ENCODE results near the gene PHKG2. TPM values are rescaled to one million over a fixed set of nuclear protein-coding genes. Genes with fewer than 3 reads are reported as not detected.

The PHKG2 gene
- total RNA-seq, 1 donor from 2014 or later: 53.5 TPM

DNA sequence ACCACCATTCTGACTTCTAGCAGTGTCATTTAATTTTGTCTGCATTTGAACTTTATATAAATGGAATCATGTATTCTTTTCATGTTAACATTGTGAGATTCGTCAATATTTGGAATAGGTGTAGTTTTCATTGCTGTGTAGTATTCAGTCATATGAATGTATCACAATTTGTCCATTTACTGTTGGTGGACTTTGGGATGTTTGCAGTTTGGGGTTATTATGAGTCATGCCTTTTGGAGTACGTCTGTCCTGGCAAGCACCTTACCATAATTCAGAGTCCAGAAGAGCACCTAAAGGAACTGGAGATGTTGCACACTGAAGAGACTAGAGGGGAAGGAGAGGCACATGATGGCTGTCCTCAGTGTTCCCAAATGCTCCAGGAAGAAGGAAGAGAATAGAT is 3.1 kb upstream of the PHKG2 start:
- Mint-ChIP-seq H3K27me3 (no peaks in the 10 kb centered on the region), H3K36me3 (ENCODE audit: insufficient read depth) (peaks cover 15% of the 10 kb centered on the region), H3K4me1 (ENCODE audit: low read depth) (peaks cover 24% of the 10 kb centered on the region), H3K4me3 (ENCODE audit: low read depth) (no peak overlapping the region), H3K27ac (no peak overlapping the region), H3K9me3 (ENCODE audit: low read depth) (no peaks in the 10 kb centered on the region)
- no peak for DNase-seq (ENCODE audit: low spot score, unreplicated experiment)
- TF ChIP-seq CTCF (IDR thresholded peaks at IDR 0.05; ENCODE audit: unreplicated experiment): no peak

- Mint-ChIP-seq H3K27ac (peak overlapping the region; percentile 89), H3K4me1 (ENCODE audit: low read depth) (peaks cover 14% of the 10 kb centered on the region), H3K27me3 (no peaks in the 10 kb centered on the region), H3K36me3 (ENCODE audit: insufficient read depth) (peaks cover 12% of the 10 kb centered on the region), H3K9me3 (ENCODE audit: low read depth) (no peaks in the 10 kb centered on the region), H3K4me3 (ENCODE audit: low read depth) (no peak overlapping the region)
- no peak for DNase-seq (ENCODE audit: low spot score, unreplicated experiment)
- no peak for TF ChIP-seq CTCF (IDR thresholded peaks at IDR 0.05; ENCODE audit: unreplicated experiment)
Measured at GRCh38 chr16:30746638-30747175, 1.5 kb upstream of the PHKG2 start.

GRCh38 chr16:30747331-30747730 is 894 bp upstream of the PHKG2 start:
- no peaks in the 10 kb centered on the region for H3K27me3 Mint-ChIP-seq
- H3K9me3 Mint-ChIP-seq (ENCODE audit: low read depth): no peaks in the 10 kb centered on the region
- H3K36me3 Mint-ChIP-seq (ENCODE audit: insufficient read depth): peaks cover 12% of the 10 kb centered on the region
- no peak for DNase-seq (ENCODE audit: low spot score, unreplicated experiment)
- H3K4me3 Mint-ChIP-seq (ENCODE audit: low read depth): peak overlapping the region; percentile 94
- H3K4me1 Mint-ChIP-seq (ENCODE audit: low read depth): peaks cover 14% of the 10 kb centered on the region
- H3K27ac Mint-ChIP-seq: peak overlapping the region; percentile 89
- TF ChIP-seq CTCF (IDR thresholded peaks at IDR 0.05; ENCODE audit: unreplicated experiment): no peak

- DNase-seq (ENCODE audit: low spot score, unreplicated experiment): no peak
- H3K27me3 Mint-ChIP-seq: no peaks in the 10 kb centered on the region
- no peak for TF ChIP-seq CTCF (IDR thresholded peaks at IDR 0.05; ENCODE audit: unreplicated experiment)
- H3K36me3 Mint-ChIP-seq (ENCODE audit: insufficient read depth): peaks cover 7% of the 10 kb centered on the region
- peaks cover 14% of the 10 kb centered on the region for H3K4me1 Mint-ChIP-seq (ENCODE audit: low read depth)
- H3K9me3 Mint-ChIP-seq (ENCODE audit: low read depth): no peaks in the 10 kb centered on the region
- H3K27ac Mint-ChIP-seq: peak overlapping the region; percentile 97
- peak overlapping the region; percentile 94 for H3K4me3 Mint-ChIP-seq (ENCODE audit: low read depth)
Measured at GRCh38 chr16:30748634-30749445, 615 bp downstream of the PHKG2 start.

DNA sequence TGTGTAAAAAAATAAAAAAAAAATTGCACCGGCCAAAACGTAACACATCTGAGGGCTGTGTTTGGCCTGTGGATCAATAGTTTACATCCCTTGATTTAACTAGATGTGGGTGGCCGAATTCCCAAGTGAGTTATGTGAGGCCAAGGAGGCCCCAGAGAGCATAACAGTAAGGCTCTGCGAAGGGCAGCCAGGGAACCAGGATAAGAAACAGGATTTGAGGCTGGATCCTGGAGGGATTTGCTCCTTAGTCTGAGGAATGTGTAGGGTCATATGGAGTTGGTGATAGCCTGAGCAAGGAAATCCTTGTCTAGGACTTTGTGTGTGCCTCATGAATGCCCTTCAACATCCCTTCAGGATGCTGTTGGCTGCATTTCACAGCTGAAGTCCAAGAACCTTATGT is 2.0 kb downstream of the PHKG2 start:
- no peak overlapping the region for H3K27ac Mint-ChIP-seq
- H3K36me3 Mint-ChIP-seq (ENCODE audit: insufficient read depth): peaks cover 6% of the 10 kb centered on the region
- TF ChIP-seq CTCF (IDR thresholded peaks at IDR 0.05; ENCODE audit: unreplicated experiment): no peak

More for the DNA sequence above, 2.0 kb downstream of the PHKG2 start:
- Mint-ChIP-seq H3K4me1 (ENCODE audit: low read depth) (peaks cover 14% of the 10 kb centered on the region), H3K9me3 (ENCODE audit: low read depth) (no peaks in the 10 kb centered on the region), H3K27me3 (no peaks in the 10 kb centered on the region), H3K4me3 (ENCODE audit: low read depth) (peak overlapping the region; percentile 94)
- DNase-seq (ENCODE audit: low spot score, unreplicated experiment): no peak

Data from progenitor cell of endocrine pancreas (in vitro differentiated cells).